GM18858 (cell line): ENCODE data around the gene ENOX1.
A peak's percentile ranks its signal among the peaks of the same experiment; 100 is the strongest.

Experiments
- ATAC-seq: cut with Tn5 transposase; IDR thresholded peaks from one replicate; pipeline ENCODE4 v1.9.1; 2021; ENCODE audit not compliant: unreplicated experiment

ENOX1 gene

DNA sequence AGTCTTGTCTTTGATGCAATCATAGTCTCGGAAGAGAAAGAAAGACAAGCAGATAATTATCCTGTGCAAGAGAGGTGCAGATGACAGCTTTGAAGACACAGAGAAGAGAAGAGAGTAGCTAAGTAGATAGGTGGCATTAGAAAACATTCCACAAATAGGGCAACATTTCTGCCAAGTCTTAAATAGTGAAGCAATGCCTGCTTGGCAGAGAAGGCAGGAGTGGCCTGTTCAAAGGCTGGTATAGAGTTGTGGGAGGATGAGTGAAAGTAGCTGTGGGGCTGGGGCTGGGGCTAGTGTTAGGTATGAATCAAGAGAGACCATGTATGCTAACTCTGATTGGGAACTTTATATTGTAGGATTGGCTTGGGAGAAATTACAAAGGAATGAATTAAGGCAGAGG lies 457.9 kb downstream of the ENOX1 start:
- no peak for ATAC-seq

DNA sequence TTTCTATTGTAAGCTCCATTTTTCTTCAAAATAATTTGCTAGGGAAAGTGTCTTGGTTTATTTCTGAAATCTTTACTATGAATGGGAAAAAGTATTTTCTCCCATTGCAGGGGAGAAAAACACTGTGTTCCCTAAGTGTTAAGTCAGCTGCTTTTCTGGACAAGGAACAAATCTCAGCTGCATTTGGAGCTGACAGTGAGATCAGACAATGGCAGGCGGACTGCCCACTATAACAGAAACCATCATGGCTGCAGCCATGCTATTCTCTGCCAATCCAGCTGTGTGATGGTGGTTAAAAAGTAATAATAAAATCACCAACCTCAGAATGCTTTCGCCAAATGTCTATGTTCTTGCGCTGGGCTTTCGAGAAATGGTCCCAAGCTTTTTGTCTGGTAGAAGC lies 460.7 kb downstream of the ENOX1 start:
- no peak for ATAC-seq

- ATAC-seq, result no peak
Measured at GRCh38 chr13:43325636-43326035, 461.1 kb downstream of the ENOX1 start.

- ATAC-seq, result no peak
Measured at GRCh38 chr13:43324129-43324528, 462.6 kb downstream of the ENOX1 start.

GRCh38 chr13:43319617-43320444 lies 466.9 kb downstream of the ENOX1 start:
- ATAC-seq, result no peak

DNA sequence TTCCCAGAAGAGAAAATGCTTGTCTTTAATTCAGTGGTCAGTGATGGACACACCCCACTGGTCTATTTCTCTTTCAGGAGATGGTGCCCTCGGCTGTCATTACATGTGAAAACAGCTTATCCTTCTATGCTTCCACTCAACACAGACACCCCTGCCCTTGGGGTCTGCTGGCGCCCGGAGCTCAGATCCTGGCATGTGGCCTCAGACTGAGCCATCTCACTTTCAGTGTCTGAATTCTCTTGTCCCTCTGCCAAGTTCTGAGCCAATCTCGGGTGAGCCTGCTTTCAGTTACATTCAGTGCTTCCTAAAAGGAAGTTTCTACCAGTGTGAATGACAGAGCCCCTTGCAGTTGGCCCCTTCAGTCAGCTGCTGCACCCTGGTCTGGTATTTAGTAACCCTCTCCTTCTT lies 469.8 kb downstream of the ENOX1 start:
- peak; percentile 40 for ATAC-seq

GRCh38 chr13:43316281-43316680 lies 470.5 kb downstream of the ENOX1 start:
- no peak for ATAC-seq

DNA sequence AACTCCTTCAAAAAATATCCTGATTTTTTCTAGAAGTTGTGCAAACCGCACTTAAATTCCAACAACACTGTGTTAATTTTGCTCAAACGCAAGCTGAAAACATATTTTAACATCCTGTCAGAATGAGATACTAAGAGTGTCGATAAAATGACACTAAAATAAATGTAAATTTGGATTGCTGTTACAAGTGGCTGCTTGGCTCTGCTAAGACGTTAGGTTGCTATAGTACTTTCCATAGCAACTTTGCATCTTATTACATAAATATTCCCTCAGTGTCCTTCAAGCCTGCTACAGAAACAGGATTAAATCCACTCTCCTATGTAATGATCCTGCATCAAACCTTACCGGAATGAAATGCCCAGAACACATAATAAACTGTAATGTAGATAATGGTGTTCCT lies 471.2 kb downstream of the ENOX1 start:
- no peak for ATAC-seq

DNA sequence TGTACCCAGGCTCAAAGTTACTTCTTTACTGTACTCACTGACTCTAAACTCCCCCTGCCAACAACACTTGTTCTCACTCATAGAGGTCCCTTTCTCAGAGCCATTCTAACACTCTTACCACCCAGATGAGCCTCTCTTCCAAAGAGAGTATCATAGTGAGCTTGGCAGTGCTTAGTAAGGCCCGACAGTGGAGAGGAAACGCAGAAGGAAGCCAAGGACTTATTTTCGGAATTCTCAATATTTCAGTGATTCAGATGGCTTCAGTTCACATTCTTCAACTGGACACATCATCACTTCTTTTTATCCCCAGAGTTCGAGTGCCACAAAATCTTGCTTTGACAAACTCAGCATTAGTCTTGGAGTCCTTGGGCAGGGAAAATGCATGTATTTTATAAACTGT lies 477.5 kb downstream of the ENOX1 start:
- no peak for ATAC-seq

- ATAC-seq, result peak; percentile 87
Measured at GRCh38 chr13:43307921-43308433, 478.8 kb downstream of the ENOX1 start.

DNA sequence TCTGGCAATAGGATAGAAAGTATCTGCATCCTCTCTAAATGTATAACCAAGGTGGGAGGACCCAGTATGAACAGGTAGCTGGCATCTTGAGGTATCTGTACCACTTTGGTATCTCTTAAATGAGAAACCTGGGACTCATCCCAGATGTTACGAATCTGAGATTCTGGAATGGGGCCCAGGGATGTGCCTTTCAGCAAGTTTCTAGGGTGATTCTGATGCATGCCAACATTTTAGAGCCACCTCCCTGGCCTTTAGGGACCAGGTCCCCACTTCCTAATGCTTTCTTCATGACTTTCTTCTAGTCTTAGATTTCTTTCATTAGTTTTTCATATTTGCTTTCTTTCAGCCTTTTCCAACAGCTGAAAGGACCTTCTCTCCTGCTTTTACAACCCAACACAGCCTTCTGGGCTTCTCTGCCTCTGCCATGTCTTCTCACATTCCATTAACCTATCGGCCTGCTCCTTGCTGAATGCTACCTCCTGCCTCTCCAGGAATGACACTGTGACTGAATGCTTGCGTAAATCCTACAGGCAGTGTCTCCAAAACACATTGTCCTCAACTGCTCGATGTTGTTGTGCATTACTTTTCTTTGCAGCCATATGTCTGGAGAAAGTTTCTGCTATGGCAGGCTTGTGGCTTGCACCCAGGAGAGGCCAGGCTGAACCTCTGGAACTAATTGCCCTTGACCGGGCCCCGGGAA lies 479.4 kb downstream of the ENOX1 start:
- no peak for ATAC-seq

DNA sequence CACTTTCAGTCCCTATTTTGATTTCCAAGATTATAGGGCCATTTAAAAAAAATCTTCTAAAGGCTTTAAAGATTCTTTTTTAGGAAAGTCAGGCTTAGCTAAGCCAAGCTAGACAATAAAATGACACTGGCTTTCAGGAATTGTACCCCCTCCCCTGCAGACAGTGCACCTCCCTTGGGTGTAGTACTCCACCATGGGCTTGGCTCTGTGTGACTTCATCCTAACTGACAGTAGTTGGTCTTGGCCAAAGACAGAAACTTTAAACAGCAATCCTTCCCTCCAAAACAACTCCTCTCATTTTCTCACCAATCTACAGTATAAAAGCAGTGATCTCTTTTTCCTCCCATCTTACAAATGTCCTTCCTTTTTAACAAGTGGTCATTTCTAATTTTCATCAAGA lies 480.4 kb downstream of the ENOX1 start:
- ATAC-seq, result no peak

DNA sequence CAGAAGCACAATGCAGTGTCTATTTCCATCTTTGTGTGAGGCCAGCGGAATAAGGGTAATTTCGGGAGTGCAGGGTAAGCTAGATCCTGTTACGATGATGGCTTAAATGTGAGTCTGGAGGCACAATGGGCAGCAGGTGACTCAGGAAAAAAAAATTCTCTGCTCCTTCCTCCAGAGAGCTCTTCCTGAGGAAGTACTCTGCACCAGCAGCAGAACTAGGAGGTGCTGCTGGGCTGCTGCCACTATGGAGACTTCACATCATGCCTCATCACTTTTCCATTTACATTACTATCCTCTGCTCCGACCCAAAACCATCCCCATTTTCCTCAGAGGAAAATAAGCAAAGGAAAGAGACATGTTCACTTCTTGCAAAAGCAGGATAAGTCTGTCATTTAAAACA lies 481.4 kb downstream of the ENOX1 start:
- ATAC-seq, result no peak

DNA sequence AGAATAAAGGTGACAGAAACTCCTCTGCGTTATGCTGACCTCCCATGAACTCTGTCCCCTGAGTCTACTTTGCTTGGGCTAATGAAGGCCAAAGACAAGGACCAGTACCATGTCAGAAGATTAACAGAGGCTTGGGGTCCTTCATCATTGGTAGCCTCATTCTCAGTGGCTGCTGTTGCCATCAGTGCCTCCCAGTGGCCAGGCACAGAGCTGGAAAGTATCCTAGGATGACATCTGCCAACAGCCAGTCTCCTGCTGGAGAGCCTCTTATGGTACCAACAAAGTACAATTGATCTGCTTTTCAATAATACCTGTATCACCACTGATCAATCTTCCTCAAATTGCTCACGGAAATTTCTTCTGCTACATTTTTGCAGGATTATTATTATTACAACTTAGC lies 481.8 kb downstream of the ENOX1 start:
- no peak for ATAC-seq

DNA sequence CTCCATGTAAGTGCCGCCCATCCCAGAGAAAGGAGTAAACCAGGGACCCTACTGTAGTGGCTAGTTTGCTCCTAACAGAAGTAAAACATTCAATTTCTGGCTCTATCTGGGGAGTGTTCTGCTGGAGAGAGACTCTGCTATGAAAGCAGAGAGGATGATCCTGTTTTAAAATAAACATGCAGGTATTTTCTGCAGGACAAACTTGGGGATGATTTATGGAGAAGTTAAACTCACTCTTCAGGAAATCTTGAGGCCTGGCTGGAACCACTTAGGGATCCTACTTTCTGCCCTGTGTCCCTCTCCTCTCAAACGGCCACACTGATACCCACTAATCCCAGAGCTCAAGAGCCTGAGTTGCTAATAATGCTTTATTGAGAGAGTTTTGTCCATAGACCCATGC lies 482.3 kb downstream of the ENOX1 start:
- ATAC-seq, result no peak

DNA sequence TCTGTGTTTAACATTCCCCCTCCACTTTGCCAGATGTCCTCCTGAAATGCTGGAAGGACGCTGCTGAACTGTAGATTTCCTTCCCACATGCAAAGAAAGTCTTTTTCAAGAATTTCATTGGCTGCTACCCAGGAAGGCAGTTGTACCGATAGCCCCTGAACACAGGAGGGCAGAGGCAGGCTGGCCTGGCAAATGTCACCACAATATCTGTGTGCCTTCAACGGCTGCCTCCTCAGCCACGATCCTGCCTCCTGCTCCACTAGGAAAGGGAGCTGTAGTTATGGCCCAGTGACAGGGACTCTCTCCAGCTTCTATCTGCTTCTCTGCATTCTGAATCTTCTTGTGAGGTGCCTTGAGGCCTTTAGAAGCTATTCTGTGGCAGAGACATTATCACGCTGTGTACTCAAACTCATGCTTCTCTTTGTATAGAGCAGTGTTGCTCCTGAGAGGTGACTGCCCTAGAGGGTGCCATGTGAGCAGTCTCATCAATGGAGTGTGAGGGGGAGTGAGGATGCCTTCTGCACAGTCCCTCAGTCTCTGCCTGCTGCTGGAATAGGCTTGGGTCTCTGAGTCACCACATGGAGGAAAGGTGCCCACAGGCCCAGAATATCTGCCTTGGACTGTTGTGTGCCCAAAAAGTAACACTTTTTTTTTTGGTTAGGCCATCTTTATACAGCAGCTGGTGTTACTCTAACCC lies 483.6 kb downstream of the ENOX1 start:
- ATAC-seq, result no peak

GRCh38 chr13:43301346-43301969 lies 485.3 kb downstream of the ENOX1 start:
- no peak for ATAC-seq

DNA sequence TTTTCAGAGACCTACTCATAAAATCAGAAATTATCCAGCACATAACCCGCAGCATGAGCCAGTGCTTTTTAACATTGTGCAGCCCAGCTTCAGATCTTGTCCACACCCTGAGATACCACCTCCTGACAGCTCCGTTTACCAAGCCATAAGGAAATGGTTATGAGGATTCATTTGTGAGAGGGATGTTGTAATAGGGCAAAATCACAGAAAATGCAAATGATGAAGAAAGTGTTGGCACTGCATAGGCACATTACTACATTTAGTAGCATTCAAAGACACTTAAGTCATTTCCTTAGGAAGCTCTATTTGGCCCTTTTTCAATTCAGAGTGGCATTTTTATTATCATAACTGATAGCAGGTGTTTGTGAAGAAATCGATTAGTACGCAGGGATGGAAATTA lies 485.9 kb downstream of the ENOX1 start:
- ATAC-seq, result no peak

DNA sequence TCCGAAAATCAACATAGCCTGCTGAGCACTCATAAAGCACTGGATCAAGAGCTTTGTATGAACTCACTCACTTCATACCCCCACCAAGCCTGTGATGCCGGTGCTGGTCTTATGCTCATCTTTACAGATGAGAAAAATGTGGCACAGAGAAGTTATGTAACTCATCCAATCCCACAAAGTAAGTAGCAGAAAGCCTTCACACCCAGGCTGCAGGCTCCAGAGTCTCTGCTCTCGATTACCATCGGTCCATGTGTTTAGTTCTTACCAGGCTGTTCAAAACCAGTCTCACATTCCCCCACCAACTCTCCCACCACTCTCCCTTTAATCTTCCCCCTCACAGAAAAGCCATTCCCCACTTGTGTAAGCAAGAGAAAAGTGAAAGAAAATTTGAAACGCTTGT lies 487.4 kb downstream of the ENOX1 start:
- ATAC-seq, result no peak

- ATAC-seq, result no peak
Measured at GRCh38 chr13:43298816-43299215, 488.0 kb downstream of the ENOX1 start.

DNA sequence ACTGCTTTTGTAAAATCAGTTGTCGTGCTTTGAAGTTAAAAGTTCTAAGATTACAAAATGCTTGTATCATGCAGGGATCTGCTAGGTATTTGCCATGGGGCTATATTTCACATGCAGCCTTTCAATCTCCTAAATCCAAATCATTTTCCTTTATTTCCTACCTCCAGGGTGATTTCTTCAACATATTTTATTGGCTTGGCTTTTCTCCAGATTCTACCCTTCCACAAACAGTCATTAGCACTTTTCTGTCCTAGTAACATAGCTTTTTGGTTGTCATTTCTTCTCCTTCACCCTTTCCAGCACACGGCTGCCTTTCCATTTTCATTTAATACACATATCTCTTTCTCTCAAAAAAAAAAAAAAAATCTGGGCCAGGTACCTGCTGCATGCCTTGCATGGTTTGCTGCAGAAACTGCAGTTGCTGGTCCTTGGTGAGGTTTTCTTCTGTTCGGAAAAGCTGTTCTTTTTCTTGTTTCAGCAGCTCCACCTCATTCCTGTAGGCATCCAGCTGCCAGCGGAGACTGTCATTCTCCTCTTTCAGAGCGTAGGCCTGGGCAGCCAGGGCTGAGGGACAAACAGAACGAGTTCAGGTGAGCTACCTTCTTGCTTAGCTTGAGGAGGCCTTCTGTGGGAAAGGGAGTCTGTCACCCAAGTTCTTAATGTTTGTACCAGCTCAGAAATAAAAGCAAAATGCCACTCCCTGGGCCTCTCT lies 488.6 kb downstream of the ENOX1 start:
- no peak for ATAC-seq
